H1 (cell line): Measurements from ENCODE around the gene NCAPG2. TPM values are rescaled to one million over a fixed set of nuclear protein-coding genes. Genes with fewer than 3 reads are reported as not detected.
A peak's percentile ranks its signal among the peaks of the same experiment; 100 is the strongest.

Experiments used
- CTCF ChIA-PET: fragments of 300-600 bp; sonication (Branson Sonifier 250); formaldehyde crosslinking; loops from one replicate; lab custom pipeline; 2021; ENCODE audit not compliant: partially characterized antibody; lab: Charles Lee
- POLR2A ChIA-PET: fragments of 300-600 bp; sonication (Branson Sonifier 250); formaldehyde crosslinking; loops from one replicate; lab custom pipeline; 2021; ENCODE audit warnings: inconsistent platforms; ENCODE audit not compliant: partially characterized antibody; lab: Charles Lee
- DNase-seq, 2 experiments: peaks; one replicate each; pipeline versions ENCODE4 v3.0.0 to v3.0.0-alpha.2; 2010 to 2022; ENCODE audit warnings: low spot score in 2 of 2, low read depth in 1 of 2, mixed read lengths in 1 of 2
- FAIRE-seq: peaks from 2 replicates; lab custom pipeline; 2011; peaks lifted over from hg19 to GRCh38; lab: Jason Lieb, UNC
- H2AFZ ChIP-seq: 2 replicates; pipeline ENCODE4 v1.8.1; 2012; ENCODE audit warnings: low read length, inconsistent platforms
- H2AK5ac ChIP-seq: 2 replicates; pipeline ENCODE4 v1.6.1; 2013; ENCODE audit warnings: low read depth, low read length
- H2BK120ac ChIP-seq: replicated peaks from 2 replicates; pipeline ENCODE3; 2013; ENCODE audit warnings: low read depth, low read length, inconsistent platforms
- H2BK12ac ChIP-seq: 2 replicates; pipeline ENCODE4 v1.6.1; 2013; ENCODE audit warnings: low read depth, low read length
- H2BK15ac ChIP-seq: 2 replicates; pipeline ENCODE4 v1.6.1; 2013; ENCODE audit warnings: low read length
- H2BK20ac ChIP-seq: 2 replicates; pipeline ENCODE4 v1.6.1; 2013; ENCODE audit warnings: low read length
- H2BK5ac ChIP-seq: 2 replicates; pipeline ENCODE4 v1.6.1; 2013; ENCODE audit warnings: low read depth, low read length
- H3K14ac ChIP-seq: 2 replicates; pipeline ENCODE4 v1.6.1; 2013; ENCODE audit warnings: inconsistent platforms; ENCODE audit not compliant: insufficient read length
- H3K18ac ChIP-seq: 2 replicates; pipeline ENCODE4 v1.6.1; 2013; ENCODE audit warnings: low read length; ENCODE audit errors: extremely low read depth
- H3K23ac ChIP-seq: 2 replicates; pipeline ENCODE4 v1.6.1; 2013; ENCODE audit warnings: inconsistent platforms; ENCODE audit not compliant: insufficient read length
- H3K23me2 ChIP-seq: 2 replicates; pipeline ENCODE4 v1.6.1; 2013; ENCODE audit warnings: low read depth, low read length
- H3K27ac ChIP-seq: 2 replicates; pipeline ENCODE4 v1.6.1; 2011; ENCODE audit warnings: low read depth, low read length, inconsistent platforms
- H3K27me3 ChIP-seq, 4 experiments: replicated peaks in 1 of 4; 1 replicate in 1 of 4; 2 replicates in 3 of 4; pipeline versions ENCODE4 v1.6.1 to v1.8.1; 2011 to 2013; ENCODE audit warnings: low read length in 3 of 4, mild to moderate bottlenecking in 3 of 4, inconsistent platforms in 2 of 4, mixed read lengths in 2 of 4, moderate library complexity in 1 of 4; ENCODE audit not compliant: control insufficient read depth in 3 of 4, insufficient read depth in 3 of 4; ENCODE audit errors: extremely low read depth in 1 of 4
- H3K36me3 ChIP-seq, 4 experiments: 2 replicates each; pipeline versions ENCODE4 v1.6.1 to v1.8.1; 2011 to 2013; ENCODE audit warnings: mild to moderate bottlenecking in 4 of 4, low read length in 3 of 4, moderate library complexity in 2 of 4, control low read depth in 1 of 4, inconsistent platforms in 1 of 4; ENCODE audit not compliant: insufficient read depth in 4 of 4, control insufficient read depth in 2 of 4
- H3K4ac ChIP-seq: replicated peaks from 2 replicates; pipeline ENCODE3; 2013; ENCODE audit warnings: low read length, low read depth, mixed read lengths, inconsistent platforms; ENCODE audit not compliant: insufficient read length
- H3K4me1 ChIP-seq, 4 experiments: replicated peaks in 1 of 4; 1 replicate in 1 of 4; 2 replicates in 3 of 4; pipeline versions ENCODE4 v1.6.1 to v1.8.1; 2011 to 2013; ENCODE audit warnings: low read length in 3 of 4, inconsistent platforms in 2 of 4, mixed read lengths in 1 of 4; ENCODE audit not compliant: insufficient read depth in 4 of 4, control insufficient read depth in 3 of 4
- H3K4me2 ChIP-seq, 2 experiments: 2 replicates each; pipeline versions ENCODE4 v1.6.1 to v1.8.1; 2011 to 2013; ENCODE audit warnings: low read depth in 2 of 2, low read length in 2 of 2, control low read depth in 1 of 2, inconsistent platforms in 1 of 2, mild to moderate bottlenecking in 1 of 2; ENCODE audit not compliant: insufficient read depth in 1 of 2
- H3K4me3 ChIP-seq, 4 experiments: fragments of 200-600, 300-600 bp in 1 of 4; sonication (generic), shearing (Covaris generic), sonication (Bioruptor Twin) in 1 of 4; 2 replicates each; pipeline versions ENCODE4 v1.5.1 to v1.8.1; 2011 to 2016; ENCODE audit warnings: low read length in 4 of 4, low read depth in 3 of 4, control low read depth in 2 of 4, inconsistent platforms in 2 of 4, mild to moderate bottlenecking in 2 of 4, mixed read lengths in 1 of 4, moderate library complexity in 1 of 4; ENCODE audit not compliant: insufficient read depth in 2 of 4; ENCODE audit errors: extremely low read depth in 1 of 4
- H3K56ac ChIP-seq: replicated peaks from 2 replicates; pipeline ENCODE3; 2013; ENCODE audit warnings: low read depth, mild to moderate bottlenecking, mixed read lengths, low read length, inconsistent platforms; ENCODE audit not compliant: insufficient read length
- H3K79me1 ChIP-seq: 2 replicates; pipeline ENCODE4 v1.6.1; 2013; ENCODE audit warnings: low read depth, low read length, control low read depth
- H3K79me2 ChIP-seq, 2 experiments: 2 replicates each; pipeline versions ENCODE4 v1.6.1 to v1.8.1; 2012 to 2013; ENCODE audit warnings: low read length in 2 of 2, mild to moderate bottlenecking in 2 of 2, inconsistent platforms in 1 of 2; ENCODE audit not compliant: insufficient read depth in 2 of 2, control insufficient read depth in 1 of 2
- H3K9ac ChIP-seq, 4 experiments: replicated peaks in 1 of 4; 1 replicate in 1 of 4; 2 replicates in 3 of 4; pipeline versions ENCODE4 v1.6.1 to v1.8.1; 2011 to 2013; ENCODE audit warnings: low read depth in 3 of 4, low read length in 3 of 4, control low read depth in 2 of 4, mild to moderate bottlenecking in 2 of 4, moderate library complexity in 2 of 4, inconsistent platforms in 1 of 4; ENCODE audit errors: extremely low read depth in 1 of 4
- H3K9me3 ChIP-seq, 2 experiments: 2 replicates each; pipeline versions ENCODE4 v1.6.1 to v1.8.1; 2012 to 2013; ENCODE audit warnings: mild to moderate bottlenecking in 2 of 2, moderate library complexity in 2 of 2, control low read depth in 1 of 2, inconsistent platforms in 1 of 2, low read depth in 1 of 2, low read length in 1 of 2, mixed read lengths in 1 of 2; ENCODE audit not compliant: insufficient read depth in 2 of 2
- H4K20me1 ChIP-seq, 2 experiments: replicated peaks in 1 of 2; 2 replicates each; pipeline versions ENCODE3 to v1.8.1; 2011 to 2013; ENCODE audit warnings: inconsistent platforms in 2 of 2, low read length in 2 of 2, mild to moderate bottlenecking in 1 of 2; ENCODE audit not compliant: insufficient read depth in 2 of 2, control insufficient read depth in 1 of 2
- H4K5ac ChIP-seq: 2 replicates; pipeline ENCODE4 v1.6.1; 2013; ENCODE audit warnings: low read length, low read depth, mixed read lengths, inconsistent platforms; ENCODE audit not compliant: insufficient read length
- H4K8ac ChIP-seq: 2 replicates; pipeline ENCODE4 v1.8.0; 2013; ENCODE audit warnings: mild to moderate bottlenecking, moderate library complexity, low read length, inconsistent platforms; ENCODE audit not compliant: insufficient read depth; ENCODE audit errors: extremely low read depth
- H4K91ac ChIP-seq: replicated peaks from 2 replicates; pipeline ENCODE3; 2013; ENCODE audit warnings: low read length, mixed read lengths, inconsistent platforms; ENCODE audit not compliant: insufficient read length
- EGR1 ChIP-seq: IDR thresholded peaks from 2 replicates; pipeline ENCODE4 v1.6.1; 2011; ENCODE audit warnings: low read depth, low read length, borderline replicate concordance
- HDAC6 ChIP-seq: IDR thresholded peaks from one replicate; pipeline ENCODE4 v1.7.1; 2012; ENCODE audit warnings: low read depth, mild to moderate bottlenecking, inconsistent platforms, low read length, moderate library complexity
- KDM5A ChIP-seq: fragments of 200-600 bp; IDR thresholded peaks from 2 replicates; pipeline ENCODE4 v1.7.1; 2012; ENCODE audit warnings: mild to moderate bottlenecking, low read length, inconsistent platforms, mixed read lengths
- SRF ChIP-seq: IDR thresholded peaks from 2 replicates; pipeline ENCODE4 v1.6.1; 2011; ENCODE audit warnings: mild to moderate bottlenecking, low read depth, low read length, moderate library complexity
- SUZ12 ChIP-seq: fragments of 200-600 bp; sonication (generic); IDR thresholded peaks from 2 replicates; pipeline ENCODE4 v1.6.1; 2012; ENCODE audit warnings: mild to moderate bottlenecking, inconsistent platforms, low read length, moderate library complexity, mixed read lengths
- WGBS, 2 experiments: shearing (Covaris generic) in 1 of 2; methylation state at CpG; one replicate each; pipeline versions ENCODE4 v1.1.6 to v1.1.7; 2013 to 2015; ENCODE audit warnings: low lambda C conversion rate in 2 of 2, mixed read lengths in 2 of 2, inconsistent platforms in 1 of 2, low coverage in 1 of 2, missing lambda C conversion rate in 1 of 2; ENCODE audit not compliant: insufficient replicate concordance in 2 of 2, insufficient coverage in 1 of 2, insufficient read length in 1 of 2; ENCODE audit errors: extremely low coverage in 1 of 2, missing lambda C conversion rate in 1 of 2; 5-methylcytosine and 5-hydroxymethylcytosine counted together
- polyA plus RNA-seq, 7 experiments: library from polyadenylated mRNA; depleted of rRNA in 3 of 7; stranded (reverse) in 5 of 7; unstranded in 2 of 7; fragments of >200 nt in 5 of 7; fragments of 200-250 nt in 2 of 7; gene quantifications; 1 replicate in 5 of 7; 2 replicates in 1 of 7; 4 replicates in 1 of 7; pipeline versions ENCODE4 v1.2.1 to v1.2.3, GENCODE V29; 2011 to 2013; ENCODE audit warnings: missing spikeins in 2 of 7, mixed read lengths in 2 of 7
- total RNA-seq: library from RNA; stranded (reverse); fragmentation: NEBNext Ultra II Directional; extraction: Animal tissue kit (Norgen Biotek cat#: 25700); gene quantifications from 2 replicates; pipeline ENCODE4 v1.2.1, GENCODE V29; 2021

Gene NCAPG2
- total and polyA plus RNA-seq, 2 of the 8 experiments (the other 6 are each of a cell fraction or from before 2014, with no cell fraction given) = 49.9 to 119 TPM

- no peak overlapping the region for H2BK20ac ChIP-seq
- no peak overlapping the region for H3K27ac ChIP-seq
- ChIA-PET CTCF (interaction anchor here (1.2 to 2.2 kb wide), 3 partner anchors 23 to 200 kb away, joined by 3 to 12 read pairs (median 5); no protein-coding TSS in a partner anchor), POLR2A (interaction anchor here (1.5 kb wide), 1 partner anchor 15 kb away, joined by 4 read pairs; no protein-coding TSS in a partner anchor)
- 0 out of 2 replicates have a peak overlapping the region, but pooled peaks have one; percentile 83 for H2BK15ac ChIP-seq
- H3K4ac ChIP-seq = no peak overlapping the region
- peaks cover 0 to 3% (median 0%) of the 10 kb centered on the region in 4 experiments; a peak in 1 of 7 replicates for H3K4me1 ChIP-seq
- H4K91ac ChIP-seq = no peak overlapping the region
- no peak overlapping the region for H2BK12ac ChIP-seq
- no peaks in the 10 kb centered on the region for H3K27me3 ChIP-seq
- no peak overlapping the region for H2BK120ac ChIP-seq
- H2AFZ ChIP-seq = no peak overlapping the region
- no peaks in the 10 kb centered on the region for H3K9me3 ChIP-seq
- TF ChIP-seq KDM5A = no peak
- TF ChIP-seq HDAC6 = no peak
- no peak for TF ChIP-seq EGR1
- no peak for TF ChIP-seq SUZ12
- no peak for TF ChIP-seq SRF
- H3K79me1 ChIP-seq = no peaks in the 10 kb centered on the region
- no peak overlapping the region for H3K4me3 ChIP-seq
- H4K20me1 ChIP-seq = no peaks in the 10 kb centered on the region
- no peaks in the 10 kb centered on the region for H3K36me3 ChIP-seq
- H2BK5ac ChIP-seq = no peak overlapping the region
- H3K79me2 ChIP-seq = no peaks in the 10 kb centered on the region
- H3K23me2 ChIP-seq = no peaks in the 10 kb centered on the region
- H3K23ac ChIP-seq = no peak overlapping the region
- no peak overlapping the region for H4K8ac ChIP-seq
- no peak overlapping the region for H2AK5ac ChIP-seq
- no peak overlapping the region for H4K5ac ChIP-seq
- no peak overlapping the region for H3K18ac ChIP-seq
- WGBS, 2 experiments = 91% methylated on average over 7 of the region's 7 CpGs; no CpG with 5 or more reads in 1 of the 2 experiments
- no peak overlapping the region for H3K4me2 ChIP-seq
- H3K14ac ChIP-seq = no peak overlapping the region
- FAIRE-seq = no peak
- DNase-seq = peak in 1 of 2 experiments; percentile 20
- H3K9ac ChIP-seq = no peak overlapping the region
- H3K56ac ChIP-seq = no peak overlapping the region
Measured at GRCh38 chr7:158710651-158711102, 6.1 kb upstream of the NCAPG2 start.
